GM12864 (cell line): ENCODE results near the gene BTD.

Experiments
- DNase-seq: peaks from one replicate; pipeline ENCODE4 v3.0.0-alpha.2; 2011; ENCODE audit warnings: low read depth
- H3K4me3 ChIP-seq: 2 replicates; pipeline ENCODE4 v1.5.1; 2011; ENCODE audit warnings: mild to moderate bottlenecking, low read depth, low read length, control low read depth
- CTCF ChIP-seq: IDR thresholded peaks from 2 replicates; pipeline ENCODE4 v1.5.1; 2011; ENCODE audit warnings: low read depth, mild to moderate bottlenecking, moderate library complexity, low read length, control low read depth, inconsistent platforms; ENCODE audit errors: missing control alignments

The BTD gene

GRCh38 chr3:15631426-15632211, 30.1 kb downstream of the BTD start:
- peak; percentile 12 for TF ChIP-seq CTCF
- no peak overlapping the region for H3K4me3 ChIP-seq
- no peak for DNase-seq

GRCh38 chr3:15632212-15632580, 30.7 kb downstream of the BTD start:
- no peak overlapping the region for H3K4me3 ChIP-seq
- no peak for TF ChIP-seq CTCF
- no peak for DNase-seq

GRCh38 chr3:15633159-15633558, 31.6 kb downstream of the BTD start:
- no peak for DNase-seq
- no peak for TF ChIP-seq CTCF
- H3K4me3 ChIP-seq = no peak overlapping the region

GRCh38 chr3:15633766-15634598, 32.4 kb downstream of the BTD start:
- TF ChIP-seq CTCF = no peak
- no peak for DNase-seq
- H3K4me3 ChIP-seq = no peak overlapping the region

- H3K4me3 ChIP-seq = no peak overlapping the region
- no peak for TF ChIP-seq CTCF
- DNase-seq = no peak
Observed at GRCh38 chr3:15634671-15635070, 33.1 kb downstream of the BTD start.

- no peak for DNase-seq
- no peak overlapping the region for H3K4me3 ChIP-seq
- TF ChIP-seq CTCF = no peak
Observed at GRCh38 chr3:15635121-15635661, 33.6 kb downstream of the BTD start.
